ENCODE measurements around the gene OPN3. TPM values are rescaled to one million over a fixed set of nuclear protein-coding genes. Genes with fewer than 3 reads are reported as not detected.

OPN3 gene
- total and polyA plus RNA-seq, 2 experiments from 2014 or later = 14.0 to 15.2 TPM

DNA sequence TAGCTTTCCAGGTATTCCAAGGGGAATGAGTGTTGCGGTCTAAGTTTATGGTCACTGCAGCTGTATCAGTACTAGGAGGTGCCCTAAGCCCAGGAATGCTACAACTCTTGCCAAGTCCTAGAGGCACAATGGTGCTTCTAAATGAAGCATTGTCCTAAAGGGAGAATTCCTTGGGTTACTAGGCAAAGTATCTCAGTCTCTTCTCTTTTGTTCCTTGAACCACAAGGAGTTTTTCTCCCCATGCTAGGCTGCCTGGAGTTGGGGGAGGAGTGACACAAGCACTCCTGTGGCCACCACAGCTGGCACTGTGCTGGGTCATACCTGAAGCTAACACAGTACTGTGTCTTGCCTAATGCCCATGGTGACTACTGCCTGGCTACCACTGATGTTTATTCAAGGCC is 57.2 kb downstream of the OPN3 start:
- no peaks in the 10 kb centered on the region for H3K4me1 ChIP-seq (ENCODE audit: insufficient read depth)
- H4K20me1 ChIP-seq (ENCODE audit: insufficient read depth) = no peaks in the 10 kb centered on the region
- H3K27ac ChIP-seq = no peak overlapping the region
- H3K9me2 ChIP-seq (ENCODE audit: insufficient read depth) = no peaks in the 10 kb centered on the region
- no peak overlapping the region for H3K4me3 ChIP-seq
- H3K9ac ChIP-seq = no peak overlapping the region
- H3K9me3 ChIP-seq (ENCODE audit: low read depth) = no peaks in the 10 kb centered on the region
- no peak overlapping the region for H2AFZ ChIP-seq
- H3K79me2 ChIP-seq (ENCODE audit: insufficient read depth) = no peaks in the 10 kb centered on the region
- in situ Hi-C loops (cut with MboI) = no loop called here
- TF ChIP-seq EZH2 (IDR thresholded peaks at IDR 0.05; ENCODE audit: insufficient read depth, poor library complexity, severe bottlenecking) (no peak), EZH2phosphoT487 (IDR thresholded peaks at IDR 0.05; ENCODE audit: insufficient read depth, low read depth) (no peak)
- H3K4me2 ChIP-seq (ENCODE audit: unreplicated experiment) = no peak overlapping the region
- DNase-seq = no peak
- no peaks in the 10 kb centered on the region for H3F3A ChIP-seq (ENCODE audit: insufficient read depth)
- H3K36me3 ChIP-seq (ENCODE audit: low read depth) = no peaks in the 10 kb centered on the region
- H3K27me3 ChIP-seq (replicated peaks; ENCODE audit: insufficient read depth) = no peaks in the 10 kb centered on the region
- 94 to 97% methylated on average over 1 of the region's 1 CpG for WGBS, 2 experiments (ENCODE audit: low coverage in 1 of 2, low lambda C conversion rate in 2 of 2, missing lambda C conversion rate in 2 of 2)

DNA sequence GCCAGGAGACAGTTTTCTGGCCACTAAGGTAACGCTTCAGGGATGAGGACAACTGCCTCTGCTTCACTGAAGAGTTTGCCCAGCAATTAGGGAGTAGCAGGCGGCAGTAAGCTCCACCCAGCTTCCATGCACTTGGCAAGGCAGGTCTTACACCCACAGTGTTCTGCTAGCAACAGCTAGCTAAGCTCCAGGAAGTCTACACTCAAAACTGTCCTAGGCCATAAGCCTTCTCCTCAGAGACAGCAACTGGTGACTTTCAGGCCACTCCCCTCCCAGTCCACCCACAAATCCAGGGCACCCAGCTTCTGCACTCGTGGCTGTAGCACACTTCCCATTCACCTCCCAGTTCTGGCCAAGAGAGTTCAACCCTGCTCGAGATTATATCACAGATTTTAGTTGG is 60.7 kb downstream of the OPN3 start:
- H3K27me3 ChIP-seq (replicated peaks; ENCODE audit: insufficient read depth) = no peaks in the 10 kb centered on the region
- H3K4me2 ChIP-seq (ENCODE audit: unreplicated experiment) = no peak overlapping the region
- no peaks in the 10 kb centered on the region for H4K20me1 ChIP-seq (ENCODE audit: insufficient read depth)
- H3K9me2 ChIP-seq (ENCODE audit: insufficient read depth) = no peaks in the 10 kb centered on the region
- DNase-seq = no peak
- no peaks in the 10 kb centered on the region for H3K4me1 ChIP-seq (ENCODE audit: insufficient read depth)
- H3F3A ChIP-seq (ENCODE audit: insufficient read depth) = no peaks in the 10 kb centered on the region
- H3K27ac ChIP-seq = no peak overlapping the region
- H3K9ac ChIP-seq = no peak overlapping the region
- TF ChIP-seq EZH2 (IDR thresholded peaks at IDR 0.05; ENCODE audit: insufficient read depth, poor library complexity, severe bottlenecking) (no peak), EZH2phosphoT487 (IDR thresholded peaks at IDR 0.05; ENCODE audit: insufficient read depth, low read depth) (no peak)
- no peaks in the 10 kb centered on the region for H3K79me2 ChIP-seq (ENCODE audit: insufficient read depth)
- no peaks in the 10 kb centered on the region for H3K36me3 ChIP-seq (ENCODE audit: low read depth)
- no peaks in the 10 kb centered on the region for H3K9me3 ChIP-seq (ENCODE audit: low read depth)
- in situ Hi-C loops (cut with MboI) = no loop called here
- H3K4me3 ChIP-seq = no peak overlapping the region
- no peak overlapping the region for H2AFZ ChIP-seq
- WGBS, 2 experiments (ENCODE audit: low coverage in 1 of 2, low lambda C conversion rate in 2 of 2, missing lambda C conversion rate in 2 of 2) = 28 to 30% methylated on average over 4 of the region's 4 CpGs

DNA sequence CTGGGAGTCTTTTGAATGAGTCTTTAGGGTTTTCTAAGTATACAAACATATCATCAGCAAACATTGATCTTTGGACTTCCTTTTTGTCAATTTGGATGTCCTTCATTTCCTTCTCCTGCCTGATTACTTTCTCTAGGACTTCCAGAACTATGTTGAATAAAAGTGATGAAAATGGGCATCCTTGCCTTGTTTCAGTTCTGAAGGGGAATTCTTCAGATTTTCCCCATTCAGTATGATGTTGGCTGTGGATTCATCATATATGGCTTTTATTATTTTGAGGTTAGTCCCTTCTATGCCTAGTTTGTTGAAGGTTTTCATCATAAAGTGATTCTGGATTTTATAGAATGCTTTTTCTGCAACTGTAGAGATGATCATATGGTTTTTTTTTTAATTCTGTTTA is 66.0 kb downstream of the OPN3 start:
- no peak overlapping the region for H3K27ac ChIP-seq
- no peaks in the 10 kb centered on the region for H3K36me3 ChIP-seq (ENCODE audit: low read depth)
- no peak for DNase-seq
- H2AFZ ChIP-seq = no peak overlapping the region
- no peaks in the 10 kb centered on the region for H3K27me3 ChIP-seq (replicated peaks; ENCODE audit: insufficient read depth)
- H3K4me2 ChIP-seq (ENCODE audit: unreplicated experiment) = no peak overlapping the region
- no peak overlapping the region for H3K4me3 ChIP-seq
- no peaks in the 10 kb centered on the region for H4K20me1 ChIP-seq (ENCODE audit: insufficient read depth)
- H3K79me2 ChIP-seq (ENCODE audit: insufficient read depth) = no peaks in the 10 kb centered on the region
- H3F3A ChIP-seq (ENCODE audit: insufficient read depth) = no peaks in the 10 kb centered on the region
- H3K4me1 ChIP-seq (ENCODE audit: insufficient read depth) = no peaks in the 10 kb centered on the region
- no peaks in the 10 kb centered on the region for H3K9me3 ChIP-seq (ENCODE audit: low read depth)
- TF ChIP-seq EZH2 (IDR thresholded peaks at IDR 0.05; ENCODE audit: insufficient read depth, poor library complexity, severe bottlenecking) = no peak
- no peak for TF ChIP-seq EZH2phosphoT487 (IDR thresholded peaks at IDR 0.05; ENCODE audit: insufficient read depth, low read depth)
- in situ Hi-C loops (cut with MboI) = no loop called here
- no peaks in the 10 kb centered on the region for H3K9me2 ChIP-seq (ENCODE audit: insufficient read depth)
- no peak overlapping the region for H3K9ac ChIP-seq

DNA sequence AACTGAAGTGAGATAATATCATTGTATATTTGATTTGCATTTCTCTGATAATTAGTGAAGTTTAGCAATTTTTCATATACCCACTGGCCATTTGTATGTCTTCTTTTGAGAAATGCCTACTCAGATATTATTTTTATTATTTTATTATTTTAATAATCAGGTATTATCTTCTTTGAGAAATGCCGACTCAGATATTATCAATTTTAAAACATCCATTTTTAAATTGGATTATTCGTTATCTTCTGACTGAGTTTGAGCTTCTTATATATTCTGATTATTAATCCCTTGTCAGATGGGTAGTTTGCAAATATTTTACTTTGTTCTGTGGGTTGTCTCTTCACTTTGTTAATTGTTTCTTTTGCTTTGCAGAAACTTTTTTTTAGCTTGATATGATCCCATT is 70.3 kb downstream of the OPN3 start:
- peaks cover 9% of the 10 kb centered on the region; the same call in 1 of the 2 replicates for H3K27me3 ChIP-seq (replicated peaks; ENCODE audit: insufficient read depth)
- H3K9me3 ChIP-seq (ENCODE audit: low read depth) = no peaks in the 10 kb centered on the region
- no peaks in the 10 kb centered on the region for H3K36me3 ChIP-seq (ENCODE audit: low read depth)
- in situ Hi-C loops (cut with MboI) = no loop called here
- H3K4me1 ChIP-seq (ENCODE audit: insufficient read depth) = no peaks in the 10 kb centered on the region
- no peaks in the 10 kb centered on the region for H3K79me2 ChIP-seq (ENCODE audit: insufficient read depth)
- H4K20me1 ChIP-seq (ENCODE audit: insufficient read depth) = no peaks in the 10 kb centered on the region
- no peaks in the 10 kb centered on the region for H3K9me2 ChIP-seq (ENCODE audit: insufficient read depth)
- H2AFZ ChIP-seq = no peak overlapping the region
- no peak for DNase-seq
- 55 to 65% methylated on average over 2 of the region's 2 CpGs for WGBS, 2 experiments (ENCODE audit: low coverage in 1 of 2, low lambda C conversion rate in 2 of 2, missing lambda C conversion rate in 2 of 2)
- H3K4me3 ChIP-seq = no peak overlapping the region
- H3K27ac ChIP-seq = no peak overlapping the region
- TF ChIP-seq EZH2 (IDR thresholded peaks at IDR 0.05; ENCODE audit: insufficient read depth, poor library complexity, severe bottlenecking) (no peak), EZH2phosphoT487 (IDR thresholded peaks at IDR 0.05; ENCODE audit: insufficient read depth, low read depth) (no peak)
- H3K4me2 ChIP-seq (ENCODE audit: unreplicated experiment) = no peak overlapping the region
- H3K9ac ChIP-seq = no peak overlapping the region
- no peaks in the 10 kb centered on the region for H3F3A ChIP-seq (ENCODE audit: insufficient read depth)

DNA sequence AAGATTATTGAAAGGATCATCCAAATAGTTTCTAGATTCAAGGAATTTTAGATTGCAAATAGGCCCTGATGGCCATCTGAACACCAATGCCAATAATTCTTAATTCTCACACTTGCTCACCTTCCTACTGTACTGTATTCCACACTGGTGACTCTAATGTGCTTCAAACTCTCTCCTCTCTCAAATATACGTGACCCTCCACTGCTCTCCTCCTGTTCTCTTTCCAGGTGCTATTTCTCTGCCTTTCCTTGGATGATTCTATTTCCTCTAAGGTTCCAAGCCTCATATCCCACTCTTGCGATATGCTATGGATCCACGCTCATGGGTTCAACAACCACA is 79.4 kb downstream of the OPN3 start:
- Histone ChIP-seq H3K4me2 (ENCODE audit: unreplicated experiment) (no peak overlapping the region), H3K9me2 (ENCODE audit: insufficient read depth) (no peaks in the 10 kb centered on the region), H3F3A (ENCODE audit: insufficient read depth) (no peaks in the 10 kb centered on the region), H3K9me3 (ENCODE audit: low read depth) (no peaks in the 10 kb centered on the region), H3K79me2 (ENCODE audit: insufficient read depth) (no peaks in the 10 kb centered on the region), H3K4me1 (ENCODE audit: insufficient read depth) (no peaks in the 10 kb centered on the region), H2AFZ (no peak overlapping the region), H3K27me3 (replicated peaks; ENCODE audit: insufficient read depth) (no peaks in the 10 kb centered on the region; the same call in 1 of the 2 replicates), H3K9ac (no peak overlapping the region), H3K4me3 (no peak overlapping the region), H3K36me3 (ENCODE audit: low read depth) (no peaks in the 10 kb centered on the region), H3K27ac (no peak overlapping the region), H4K20me1 (ENCODE audit: insufficient read depth) (no peaks in the 10 kb centered on the region)
- DNase-seq = no peak
- 63 to 72% methylated on average over 3 of the region's 3 CpGs for WGBS, 2 experiments (ENCODE audit: low coverage in 1 of 2, low lambda C conversion rate in 2 of 2, missing lambda C conversion rate in 2 of 2)
- no peak for TF ChIP-seq EZH2 (IDR thresholded peaks at IDR 0.05; ENCODE audit: insufficient read depth, poor library complexity, severe bottlenecking)
- TF ChIP-seq EZH2phosphoT487 (IDR thresholded peaks at IDR 0.05; ENCODE audit: insufficient read depth, low read depth) = no peak
- in situ Hi-C loops (cut with MboI) = no loop called here
